Measurements from ENCODE around the gene LIMK2.
A peak's percentile ranks its signal among the peaks of the same experiment; 100 is the strongest.

DNA sequence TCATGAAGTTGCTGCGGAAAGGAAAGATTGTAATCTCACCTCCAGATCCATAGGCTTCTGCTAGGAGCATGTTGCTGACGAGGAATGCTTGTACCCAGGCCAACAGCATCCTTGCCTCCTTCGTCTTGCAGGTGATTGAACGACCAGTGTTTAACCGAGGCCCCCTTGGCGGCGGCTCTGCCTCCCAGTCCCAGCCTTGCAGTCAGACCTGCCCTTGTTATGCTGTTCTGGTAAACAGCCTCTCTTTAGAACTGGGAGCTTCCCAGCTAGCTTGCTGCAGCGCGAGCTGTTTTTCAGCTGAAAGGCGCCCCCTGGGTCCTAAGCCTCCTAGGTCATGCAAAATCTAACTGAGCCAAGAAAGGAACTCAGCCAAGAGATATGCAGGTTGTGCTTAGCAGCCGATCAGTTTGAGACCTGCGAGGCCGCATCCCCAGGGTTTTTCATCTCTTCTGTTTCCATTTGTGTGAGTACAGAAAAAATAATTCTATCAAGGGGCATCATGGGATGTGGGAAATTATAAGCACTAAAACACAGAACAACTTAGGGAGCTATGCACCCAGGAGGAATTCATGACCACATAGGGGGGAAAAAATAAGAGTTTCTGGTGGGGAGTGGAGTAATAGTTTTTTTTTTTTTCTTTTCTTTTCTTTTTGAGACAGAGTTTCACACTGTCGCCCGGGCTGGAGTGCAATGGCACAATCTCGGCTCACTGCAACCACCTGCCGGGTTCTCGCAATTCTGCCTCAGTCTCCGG lies 80.3 kb downstream of the LIMK2 start, which contains the start of gene PIK3IP1:
- TF ChIP-seq POLR2AphosphoS5 (IDR thresholded peaks at IDR 0.05; ENCODE audit: low read depth, low read length) = no peak
- no peak for TF ChIP-seq POLR2A (IDR thresholded peaks at IDR 0.05; ENCODE audit: low read depth, low read length)
- no peak for TF ChIP-seq PAX5 (IDR thresholded peaks at IDR 0.05; ENCODE audit: insufficient read depth, low read length, severe bottlenecking)
- TF ChIP-seq SPI1 (IDR thresholded peaks at IDR 0.05; ENCODE audit: low read depth, low read length) = peak; percentile 36; the same call in 1 of the 2 replicates
- TF ChIP-seq TAF1 (IDR thresholded peaks at IDR 0.05; ENCODE audit: low read depth, low read length) = no peak
